IMR-90 (cell line): ENCODE data around the gene CTSH. TPM values are rescaled to one million over a fixed set of nuclear protein-coding genes. Genes with fewer than 3 reads are reported as not detected.

Source experiments
- ATAC-seq: fragments of 200-7000 bp; cut with Tn5 transposase; 2 replicates; pipeline ENCODE4 v1.9.1; 2020; ENCODE audit warnings: low read depth, mild to moderate bottlenecking, moderate library complexity
- BruUV-seq: library from RNA; stranded (reverse); fragments of 400-500 nt; replicated peaks from 2 replicates; lab custom pipeline; 2021; lab: Mats Ljungman, UMichigan
- CTCF ChIA-PET: fragments of 300-600 bp; formaldehyde crosslinking; extraction: SDS; loops from one replicate; lab custom pipeline; 2021; ENCODE audit warnings: antibody characterized with exemption; lab: Yijun Ruan, JAX
- POLR2A ChIA-PET: fragments of 300-600 bp; sonication (Branson Sonifier 250); formaldehyde crosslinking; loops from one replicate; lab custom pipeline; 2022; ENCODE audit warnings: antibody characterized with exemption; ENCODE audit not compliant: unreplicated experiment; lab: Charles Lee
- DNase-seq: peaks from one replicate; pipeline ENCODE4 v3.0.0; 2013
- H2AFZ ChIP-seq: replicated peaks from 2 replicates; pipeline ENCODE3; 2013; ENCODE audit warnings: low read length, mild to moderate bottlenecking; ENCODE audit not compliant: poor library complexity
- H2AK5ac ChIP-seq: 2 replicates; pipeline ENCODE4 v1.6.1; 2013; ENCODE audit warnings: low read depth, low read length, inconsistent platforms
- H2AK9ac ChIP-seq: replicated peaks from 2 replicates; pipeline ENCODE3; 2013; ENCODE audit warnings: mild to moderate bottlenecking, low read depth, low read length, moderate library complexity; ENCODE audit not compliant: poor library complexity
- H2BK120ac ChIP-seq: 2 replicates; pipeline ENCODE4 v1.6.1; 2013; ENCODE audit warnings: low read depth, low read length, inconsistent platforms
- H2BK15ac ChIP-seq: 3 replicates; pipeline ENCODE4 v1.6.1; 2013; ENCODE audit warnings: low read depth, low read length, inconsistent platforms
- H2BK20ac ChIP-seq: 2 replicates; pipeline ENCODE4 v1.6.1; 2013; ENCODE audit warnings: low read depth, mild to moderate bottlenecking, inconsistent platforms, low read length, moderate library complexity
- H2BK5ac ChIP-seq: 2 replicates; pipeline ENCODE4 v1.6.1; 2013; ENCODE audit warnings: mild to moderate bottlenecking, low read depth, low read length, inconsistent platforms; ENCODE audit not compliant: poor library complexity, severe bottlenecking
- H3K14ac ChIP-seq: replicated peaks from 2 replicates; pipeline ENCODE4 v1.6.1; 2013; ENCODE audit warnings: low read depth, low read length, inconsistent platforms
- H3K18ac ChIP-seq: 2 replicates; pipeline ENCODE4 v1.6.1; 2013; ENCODE audit warnings: low read depth, low read length, control low read depth
- H3K23ac ChIP-seq: 2 replicates; pipeline ENCODE4 v1.6.1; 2013; ENCODE audit warnings: low read depth, low read length, inconsistent platforms
- H3K27ac ChIP-seq: 2 replicates; pipeline ENCODE4 v1.5.1; 2013; ENCODE audit warnings: mild to moderate bottlenecking, control low read depth, low read length; ENCODE audit not compliant: insufficient read depth
- H3K27me3 ChIP-seq: 2 replicates; pipeline ENCODE4 v1.6.1; 2013; ENCODE audit warnings: low read length; ENCODE audit not compliant: control insufficient read depth, insufficient read depth
- H3K36me3 ChIP-seq: 2 replicates; pipeline ENCODE4 v1.6.1; 2013; ENCODE audit warnings: low read length, mixed read lengths; ENCODE audit not compliant: control insufficient read depth, insufficient read depth
- H3K4ac ChIP-seq: 2 replicates; pipeline ENCODE4 v1.6.1; 2013; ENCODE audit warnings: low read depth, low read length, inconsistent platforms
- H3K4me1 ChIP-seq: 2 replicates; pipeline ENCODE4 v1.6.1; 2013; ENCODE audit warnings: low read length, mixed read lengths; ENCODE audit not compliant: control insufficient read depth, insufficient read depth
- H3K4me2 ChIP-seq: 2 replicates; pipeline ENCODE4 v1.6.1; 2013; ENCODE audit warnings: low read depth, mild to moderate bottlenecking, control low read depth, low read length, moderate library complexity
- H3K4me3 ChIP-seq: 2 replicates; pipeline ENCODE4 v1.5.1; 2013; ENCODE audit warnings: low read depth, mild to moderate bottlenecking, control low read depth, low read length, moderate library complexity; ENCODE audit not compliant: insufficient read depth
- H3K56ac ChIP-seq: 2 replicates; pipeline ENCODE4 v1.6.1; 2013; ENCODE audit warnings: low read length, inconsistent platforms; ENCODE audit not compliant: insufficient read depth; ENCODE audit errors: extremely low read depth
- H3K79me1 ChIP-seq, 2 experiments: 2 replicates each; pipeline ENCODE4 v1.6.1; 2013; ENCODE audit warnings: low read length in 2 of 2, inconsistent platforms in 1 of 2, low read depth in 1 of 2
- H3K9ac ChIP-seq: 2 replicates; pipeline ENCODE4 v1.6.1; 2013; ENCODE audit warnings: low read depth, low read length, control low read depth
- H3K9me1 ChIP-seq: 2 replicates; pipeline ENCODE4 v1.6.1; 2013; ENCODE audit warnings: low read length, inconsistent platforms; ENCODE audit not compliant: insufficient read depth
- H3K9me3 ChIP-seq: 2 replicates; pipeline ENCODE4 v1.6.1; 2013; ENCODE audit warnings: low read length; ENCODE audit not compliant: control insufficient read depth, insufficient read depth
- H4K20me1 ChIP-seq: 2 replicates; pipeline ENCODE4 v1.6.1; 2013; ENCODE audit warnings: low read length, inconsistent platforms; ENCODE audit not compliant: insufficient read depth
- H4K5ac ChIP-seq: 2 replicates; pipeline ENCODE4 v1.6.1; 2013; ENCODE audit warnings: mild to moderate bottlenecking, low read depth, low read length, control low read depth
- H4K8ac ChIP-seq, 2 experiments: 2 replicates each; pipeline ENCODE4 v1.6.1; 2013; ENCODE audit warnings: low read depth in 2 of 2, low read length in 2 of 2, control low read depth in 1 of 2, inconsistent platforms in 1 of 2
- H4K91ac ChIP-seq: 2 replicates; pipeline ENCODE4 v1.6.1; 2013; ENCODE audit warnings: low read depth, low read length, inconsistent platforms; ENCODE audit not compliant: insufficient read depth
- BHLHE40 ChIP-seq: fragments of 150-350 bp; IDR thresholded peaks from 2 replicates; pipeline ENCODE4 v1.6.1; 2016; ENCODE audit warnings: mild to moderate bottlenecking, low read depth, low read length
- CEBPB ChIP-seq: IDR thresholded peaks from 2 replicates; pipeline ENCODE4 v1.6.1; 2012; ENCODE audit warnings: low read depth, low read length, improper control_type of control experiment
- CHD1 ChIP-seq: IDR thresholded peaks from 2 replicates; pipeline ENCODE4 v1.6.1; 2012; ENCODE audit warnings: low read depth, low read length, improper control_type of control experiment
- CTCF ChIP-seq: conservative IDR thresholded peaks from 2 replicates; pipeline ENCODE4 v1.5.1; 2012; ENCODE audit warnings: mild to moderate bottlenecking, low read depth, low read length, improper control_type of control experiment
- ELK1 ChIP-seq: fragments of 150-350 bp; IDR thresholded peaks from 2 replicates; pipeline ENCODE4 v1.6.1; 2016; ENCODE audit warnings: low read depth, mild to moderate bottlenecking, low read length, moderate library complexity, borderline replicate concordance
- MAFK ChIP-seq: IDR thresholded peaks from 2 replicates; pipeline ENCODE4 v1.6.1; 2012; ENCODE audit warnings: low read depth, low read length, improper control_type of control experiment
- MAZ ChIP-seq: IDR thresholded peaks from 2 replicates; pipeline ENCODE4 v1.6.1; 2012; ENCODE audit warnings: low read depth, mild to moderate bottlenecking, low read length, improper control_type of control experiment, moderate library complexity, borderline replicate concordance
- MXI1 ChIP-seq: IDR thresholded peaks from 2 replicates; pipeline ENCODE4 v1.6.1; 2012; ENCODE audit warnings: low read depth, mild to moderate bottlenecking, low read length, moderate library complexity, borderline replicate concordance
- NFE2L2 ChIP-seq: fragments of 150-350 bp; IDR thresholded peaks from 2 replicates; pipeline ENCODE4 v1.6.1; 2016; ENCODE audit warnings: low read depth, mild to moderate bottlenecking, low read length
- POLR2A ChIP-seq: IDR thresholded peaks from 2 replicates; pipeline ENCODE4 v1.6.1; 2012; ENCODE audit warnings: mild to moderate bottlenecking, low read depth, low read length
- RAD21 ChIP-seq: IDR thresholded peaks from 2 replicates; pipeline ENCODE4 v1.6.1; 2012; ENCODE audit warnings: low read length, improper control_type of control experiment
- RCOR1 ChIP-seq: IDR thresholded peaks from 2 replicates; pipeline ENCODE4 v1.6.1; 2012; ENCODE audit warnings: mild to moderate bottlenecking, low read length, improper control_type of control experiment; ENCODE audit not compliant: insufficient replicate concordance
- SMC3 ChIP-seq: fragments of 150-350 bp; IDR thresholded peaks from 2 replicates; pipeline ENCODE4 v1.6.1; 2016; ENCODE audit warnings: low read depth, mild to moderate bottlenecking, antibody characterized with exemption, low read length, moderate library complexity
- USF2 ChIP-seq: fragments of 150-350 bp; IDR thresholded peaks from 2 replicates; pipeline ENCODE4 v1.6.1; 2017; ENCODE audit warnings: mild to moderate bottlenecking, antibody characterized with exemption, low read length, low read depth
- WGBS, 2 experiments: methylation state at CpG; one replicate each; pipeline versions ENCODE4 v1.1.5 to v1.1.7; 2013; ENCODE audit warnings: missing lambda C conversion rate in 2 of 2; ENCODE audit not compliant: insufficient read length in 1 of 2; ENCODE audit errors: extremely low coverage in 2 of 2; 5-methylcytosine and 5-hydroxymethylcytosine counted together
- dilution Hi-C: fragments of 300-500 bp; cut with HindIII; formaldehyde crosslinking; loops from one replicate; pipeline ENCODE4 v1.14.3; 2018; ENCODE audit warnings: low sequenced_read_pairs; ENCODE audit not compliant: unreplicated experiment
- in situ Hi-C: fragments of 300-500 bp; cut with MboI; formaldehyde crosslinking; loops from 3 replicates; pipeline ENCODE4 v1.14.3; 2019; ENCODE audit warnings: low sequenced_read_pairs, inconsistent platforms, mixed read lengths
- intact Hi-C: fragments of 100-400 bp; cut with micrococcal nuclease; formaldehyde crosslinking; loops from 2 replicates; pipeline ENCODE4 v1.10.0; 2022
- polyA plus RNA-seq, 3 experiments: library from polyadenylated mRNA; depleted of rRNA; stranded (reverse); fragments of >200 nt; gene quantifications; 2 replicates each; pipeline ENCODE4 v1.2.3, GENCODE V29; 2012; ENCODE audit warnings: low replicate concordance in 1 of 3
- total RNA-seq: library from RNA; depleted of rRNA; stranded (reverse); fragments of >200 nt; gene quantifications from 2 replicates; pipeline ENCODE4 v1.2.3, GENCODE V29; 2012

CTSH gene
- total and polyA plus RNA-seq, 2 of the 4 experiments (the other 2 are of a cell fraction): 11.7 to 13.9 TPM

GRCh38 chr15:78913012-78913411 is 31.8 kb downstream of the CTSH start:
- DNase-seq: no peak
- Histone ChIP-seq H2BK5ac (no peak overlapping the region), H3K4me3 (no peak overlapping the region), H3K4ac (no peak overlapping the region), H3K36me3 (peaks cover 56% of the 10 kb centered on the region), H3K9ac (no peak overlapping the region), H3K14ac (no peak overlapping the region), H2AFZ (no peak overlapping the region), H3K9me1 (peaks cover 25% of the 10 kb centered on the region), H2BK20ac (no peak overlapping the region), H4K8ac (no peak overlapping the region), H2AK9ac (no peak overlapping the region), H3K27me3 (no peaks in the 10 kb centered on the region), H2BK120ac (no peak overlapping the region), H3K79me1 (peaks cover 32 to 85% of the 10 kb centered on the region in 2 experiments), H2AK5ac (no peak overlapping the region), H3K56ac (no peak overlapping the region), H3K23ac (no peak overlapping the region), H3K4me2 (no peak overlapping the region), H2BK15ac (no peak overlapping the region), H3K27ac (no peak overlapping the region), H4K5ac (no peak overlapping the region), H4K20me1 (peaks cover 67% of the 10 kb centered on the region), H3K9me3 (no peaks in the 10 kb centered on the region), H3K18ac (no peak overlapping the region), H4K91ac (no peak overlapping the region), H3K4me1 (peaks cover 8% of the 10 kb centered on the region)
- intact Hi-C loops (no loop called here), dilution Hi-C loops (no loop called here), in situ Hi-C loops (loop anchor here (5.0 kb wide), 1 partner anchor 269 kb away; no protein-coding TSS in a partner anchor)
- ChIA-PET POLR2A (no interaction called here), CTCF (no interaction called here)
- TF ChIP-seq MAFK (no peak), CTCF (no peak), BHLHE40 (no peak), RAD21 (no peak), USF2 (no peak), CEBPB (no peak), ELK1 (no peak), CHD1 (no peak), MXI1 (no peak), NFE2L2 (no peak), POLR2A (no peak), MAZ (no peak), RCOR1 (no peak), SMC3 (no peak)
- BruUV-seq: no TSS peak
- ATAC-seq: no peak
- 100% methylated on average over 1 of the region's 3 CpGs; no CpG with 5 or more reads in 1 of the 2 experiments for WGBS, 2 experiments
